HL-60 (cell line): ENCODE results near the gene GADD45A.

Experiments
- DNase-seq, 2 experiments: peaks; one replicate each; pipeline ENCODE4 v3.0.0-alpha.2; 2010 to 2020; ENCODE audit warnings: low read depth in 1 of 2, low spot score in 1 of 2
- H3K27ac ChIP-seq: fragments of 250-450 bp; sonication (Bioruptor Pico); replicated peaks from 2 replicates; pipeline ENCODE4 v1.5.1; 2020; ENCODE audit warnings: mild to moderate bottlenecking, moderate library complexity
- H3K27me3 ChIP-seq: fragments of 250-450 bp; sonication (Bioruptor Pico); 2 replicates; pipeline ENCODE4 v1.5.1; 2021; ENCODE audit warnings: mild to moderate bottlenecking, moderate library complexity; ENCODE audit not compliant: insufficient read depth, poor library complexity, severe bottlenecking
- H3K4me3 ChIP-seq: replicated peaks from 2 replicates; pipeline ENCODE4 v1.5.1; 2011; ENCODE audit warnings: mild to moderate bottlenecking, control low read depth, low read length; ENCODE audit not compliant: insufficient read depth
- CTCF ChIP-seq: IDR thresholded peaks from one replicate; pipeline ENCODE4 v1.5.1; 2011; ENCODE audit warnings: low read length, control low read depth, inconsistent platforms; ENCODE audit not compliant: insufficient read depth
- GABPA ChIP-seq: IDR thresholded peaks from 2 replicates; pipeline ENCODE4 v1.6.1; 2012; ENCODE audit warnings: low read depth
- POLR2AphosphoS5 ChIP-seq: IDR thresholded peaks from 2 replicates; pipeline ENCODE4 v1.6.1; 2012; ENCODE audit warnings: low read depth
- REST ChIP-seq: IDR thresholded peaks from 2 replicates; pipeline ENCODE4 v1.6.1; 2012; ENCODE audit warnings: low read depth; ENCODE audit not compliant: insufficient replicate concordance
- SPI1 ChIP-seq: IDR thresholded peaks from 2 replicates; pipeline ENCODE4 v1.6.1; 2012; ENCODE audit warnings: low read depth, mild to moderate bottlenecking, borderline replicate concordance

Gene GADD45A

GRCh38 chr1:67688526-67689219 is 3.7 kb downstream of the GADD45A start:
- Histone ChIP-seq H3K4me3 (no peak overlapping the region), H3K27me3 (no peaks in the 10 kb centered on the region), H3K27ac (peak overlapping the region; percentile 74)
- DNase-seq = peak in 1 of 2 experiments; percentile 67
- TF ChIP-seq POLR2AphosphoS5 = peak; percentile 45; the same call in 1 of the 2 replicates
- peak; percentile 91 for TF ChIP-seq SPI1
- TF ChIP-seq GABPA = no peak

- no peak for TF ChIP-seq POLR2AphosphoS5
- no peak overlapping the region for H3K4me3 ChIP-seq
- DNase-seq = no peak
- no peaks in the 10 kb centered on the region for H3K27me3 ChIP-seq
- H3K27ac ChIP-seq = peak overlapping the region; percentile 74
Observed at GRCh38 chr1:67689267-67690017, 4.4 kb downstream of the GADD45A start.

GRCh38 chr1:67690018-67690363 is 5.0 kb downstream of the GADD45A start:
- TF ChIP-seq GABPA = no peak
- no peak for TF ChIP-seq SPI1
- no peak for TF ChIP-seq REST
- no peak for TF ChIP-seq POLR2AphosphoS5
- TF ChIP-seq CTCF = no peak
- Histone ChIP-seq H3K27me3 (no peaks in the 10 kb centered on the region), H3K4me3 (no peak overlapping the region), H3K27ac (no peak overlapping the region)
- DNase-seq = no peak

GRCh38 chr1:67690411-67690810 is 5.4 kb downstream of the GADD45A start:
- Histone ChIP-seq H3K27me3 (no peaks in the 10 kb centered on the region), H3K4me3 (no peak overlapping the region), H3K27ac (no peak overlapping the region)
- DNase-seq = no peak
- TF ChIP-seq REST = no peak
- TF ChIP-seq POLR2AphosphoS5 = no peak
- no peak for TF ChIP-seq SPI1

GRCh38 chr1:67691712-67692111 is 6.7 kb downstream of the GADD45A start:
- Histone ChIP-seq H3K27me3 (no peaks in the 10 kb centered on the region), H3K27ac (no peak overlapping the region), H3K4me3 (no peak overlapping the region)
- TF ChIP-seq CTCF (no peak), POLR2AphosphoS5 (no peak), REST (no peak), GABPA (no peak), SPI1 (no peak)
- DNase-seq = no peak
